ENCODE measurements around the gene IMPG2. TPM values are rescaled to one million over a fixed set of nuclear protein-coding genes. Genes with fewer than 3 reads are reported as not detected.

Gene IMPG2
- total RNA-seq, 2 donors from 2014 or later = 0.11 TPM; not detected in 1

DNA sequence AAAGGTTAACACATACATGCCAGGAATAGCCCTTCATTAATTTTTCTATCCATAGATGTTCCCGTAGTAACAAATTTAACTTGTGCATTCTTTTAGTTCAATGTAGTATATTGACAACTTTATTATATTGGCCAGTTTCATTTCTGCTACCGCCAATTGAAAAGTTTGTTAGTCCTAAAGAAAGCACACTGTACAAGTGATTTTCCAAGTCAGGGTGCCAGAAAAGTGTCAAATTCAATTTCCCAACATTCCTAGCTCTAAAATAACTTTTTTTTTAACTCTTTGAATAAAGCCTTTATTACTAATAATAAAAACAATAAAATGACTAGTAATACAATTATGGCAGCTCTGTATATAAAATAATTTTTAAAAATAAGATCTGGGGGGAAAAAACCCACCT is 68.9 kb downstream of the IMPG2 start:
- ATAC-seq = no peak
- intact Hi-C loops (cut with DNase I, micrococcal nuclease) = no loop called here
- no peak for DNase-seq

DNA sequence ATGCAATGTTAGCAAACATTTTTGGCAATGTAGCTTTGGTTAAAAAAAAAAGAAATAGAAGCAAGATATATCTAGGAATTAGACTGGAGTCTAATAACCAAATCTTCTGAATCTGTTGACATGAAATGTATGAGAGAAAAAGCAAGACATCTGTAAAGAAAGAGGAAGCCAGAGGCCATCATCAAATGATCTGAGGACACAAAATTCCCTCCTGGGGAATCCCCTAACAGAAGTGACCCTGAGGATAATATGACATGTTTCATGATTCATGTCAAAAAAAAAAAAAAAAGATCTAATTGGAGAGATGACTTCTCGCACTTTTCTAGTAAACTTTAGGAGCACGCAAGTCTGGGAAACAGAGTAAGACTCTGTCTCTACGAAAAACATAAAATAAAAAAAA is 70.9 kb downstream of the IMPG2 start:
- ATAC-seq (no peak), DNase-seq (no peak)
- intact Hi-C loops (cut with DNase I, micrococcal nuclease) = no loop called here

DNA sequence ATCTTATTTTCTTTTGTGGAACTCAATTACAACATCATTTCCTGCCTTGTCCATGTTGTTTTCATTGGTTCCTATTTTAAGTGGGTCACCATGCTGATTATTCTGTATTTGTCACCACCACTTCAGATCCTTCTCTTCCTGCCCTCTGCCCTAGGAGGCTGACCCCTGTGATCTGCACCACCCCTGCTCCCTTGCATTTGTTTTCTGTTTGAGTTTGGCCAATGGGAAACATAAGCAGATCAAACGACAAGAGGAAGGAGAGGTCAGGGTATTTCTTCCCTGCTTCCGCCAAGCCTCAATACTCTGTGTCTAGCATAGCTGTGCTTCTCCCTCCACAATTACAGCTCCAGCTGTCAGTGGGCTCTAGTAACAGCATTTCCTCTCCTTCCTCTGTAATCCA is 71.6 kb downstream of the IMPG2 start:
- intact Hi-C loops (cut with DNase I, micrococcal nuclease) = no loop called here
- DNase-seq (no peak), ATAC-seq (no peak)

DNA sequence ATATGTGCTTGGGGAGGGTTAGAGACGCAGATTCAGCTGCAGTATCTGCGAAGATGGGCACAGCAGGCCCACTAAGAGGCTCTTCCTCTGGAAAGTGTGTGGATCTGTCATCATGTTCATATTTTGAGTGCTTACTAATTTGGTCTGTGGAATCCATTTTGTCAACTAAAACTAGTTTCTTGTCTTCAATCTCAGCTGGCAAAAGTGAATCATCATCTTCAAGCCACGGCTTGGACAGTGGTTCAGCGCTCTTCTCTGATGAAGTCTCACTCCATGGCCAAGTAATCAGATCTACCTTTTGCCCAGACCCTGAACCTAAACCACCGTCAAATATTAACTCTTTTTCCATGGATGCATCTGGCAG is 76.2 kb downstream of the IMPG2 start:
- ATAC-seq = no peak
- intact Hi-C loops (cut with DNase I, micrococcal nuclease) = no loop called here
- DNase-seq = no peak

DNA sequence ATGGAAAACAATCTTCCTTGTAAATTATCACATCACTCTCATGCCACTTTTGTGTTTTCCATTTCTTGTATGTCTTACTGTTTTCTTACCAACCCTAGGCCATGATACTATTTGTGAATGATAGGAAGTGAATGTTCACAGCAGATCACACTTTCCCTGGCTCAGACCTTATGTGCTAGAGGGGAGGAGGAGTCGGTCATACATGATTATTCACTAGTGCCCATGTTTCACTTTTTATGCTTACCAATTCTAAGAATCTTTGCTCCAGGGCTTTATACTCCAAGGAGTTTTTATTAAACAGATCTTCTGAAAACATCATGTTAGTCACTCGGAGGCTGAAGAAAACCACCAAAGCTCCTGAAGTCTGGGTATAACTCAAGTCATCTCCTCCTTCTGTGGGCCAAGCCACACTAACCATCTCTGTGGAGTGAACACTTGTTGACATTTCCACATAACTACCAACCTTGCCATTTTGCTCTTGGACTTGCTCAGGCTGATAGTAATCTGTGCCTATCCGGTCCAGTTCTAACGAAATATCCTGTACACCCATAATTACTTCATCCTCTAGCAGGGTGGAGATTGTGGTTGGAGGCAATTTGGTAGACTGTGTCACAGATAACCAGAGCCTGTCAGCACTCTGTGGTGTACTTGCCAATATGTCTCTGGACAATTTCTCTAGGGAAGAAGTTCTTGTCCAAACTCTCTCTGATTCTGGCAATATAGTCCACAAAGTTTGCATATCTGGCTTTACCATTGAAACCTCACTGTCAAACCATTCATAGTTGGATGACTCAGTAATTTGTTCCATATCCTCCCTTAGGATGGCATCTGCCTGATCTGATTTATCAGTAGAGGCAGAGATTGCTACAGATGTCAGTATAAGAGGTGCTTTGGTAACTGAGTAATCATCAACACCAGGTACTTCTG is 76.8 kb downstream of the IMPG2 start:
- DNase-seq (no peak), ATAC-seq (no peak)
- intact Hi-C loops (cut with DNase I, micrococcal nuclease) = no loop called here

DNA sequence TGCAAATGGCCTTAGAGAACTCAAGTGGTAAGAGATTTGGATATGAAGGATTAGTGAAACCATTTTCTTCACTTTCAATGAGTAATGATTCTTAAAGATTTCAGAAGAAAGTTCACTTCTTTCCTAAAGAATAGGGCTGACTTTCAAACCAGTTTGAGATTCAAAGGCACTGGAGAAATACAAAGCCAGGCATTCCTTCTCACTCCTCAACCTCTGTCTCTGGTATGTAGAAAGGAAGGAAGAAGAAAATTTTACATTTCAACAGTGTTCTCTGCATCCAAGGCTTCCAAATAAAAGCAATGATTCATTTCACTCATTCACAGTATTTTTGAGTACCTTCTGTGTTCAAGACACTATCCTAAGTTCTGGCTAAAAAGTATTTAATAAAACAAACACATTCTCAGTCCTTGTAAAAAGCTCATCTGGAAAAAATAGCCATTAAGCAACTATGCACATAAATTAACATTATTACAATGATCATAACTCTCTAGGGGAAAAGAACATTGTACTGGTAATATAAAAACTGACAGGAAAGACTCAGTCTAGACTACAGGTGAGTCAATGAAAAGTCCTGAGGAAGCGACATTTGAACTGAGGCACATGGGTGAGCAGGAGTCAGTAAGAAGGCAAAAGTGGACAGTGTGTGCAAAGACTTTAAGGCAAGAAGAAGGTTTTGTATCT is 79.5 kb downstream of the IMPG2 start:
- DNase-seq = no peak
- no peak for ATAC-seq
- intact Hi-C loops (cut with DNase I, micrococcal nuclease) = no loop called here

DNA sequence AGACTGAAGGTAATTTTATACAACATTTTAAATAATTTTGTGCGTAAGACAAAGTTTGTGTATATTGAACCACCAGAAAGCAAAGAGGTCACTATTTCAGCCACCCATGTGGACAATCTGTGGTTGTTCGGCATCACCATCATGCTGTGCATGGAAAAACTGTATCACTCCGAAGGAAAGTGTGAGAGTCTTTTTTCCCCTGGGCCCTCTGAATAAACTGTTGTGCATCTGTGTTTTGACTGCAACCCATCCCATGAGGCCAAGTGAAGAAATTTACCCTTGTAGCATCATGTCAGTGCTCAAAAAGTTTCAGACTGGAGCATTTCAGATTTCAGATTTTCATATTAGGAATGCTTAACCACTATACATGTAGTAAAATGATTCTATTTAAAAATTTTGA is 85.3 kb downstream of the IMPG2 start:
- DNase-seq (no peak), ATAC-seq (no peak)
- intact Hi-C loops (cut with DNase I, micrococcal nuclease) = no loop called here

DNA sequence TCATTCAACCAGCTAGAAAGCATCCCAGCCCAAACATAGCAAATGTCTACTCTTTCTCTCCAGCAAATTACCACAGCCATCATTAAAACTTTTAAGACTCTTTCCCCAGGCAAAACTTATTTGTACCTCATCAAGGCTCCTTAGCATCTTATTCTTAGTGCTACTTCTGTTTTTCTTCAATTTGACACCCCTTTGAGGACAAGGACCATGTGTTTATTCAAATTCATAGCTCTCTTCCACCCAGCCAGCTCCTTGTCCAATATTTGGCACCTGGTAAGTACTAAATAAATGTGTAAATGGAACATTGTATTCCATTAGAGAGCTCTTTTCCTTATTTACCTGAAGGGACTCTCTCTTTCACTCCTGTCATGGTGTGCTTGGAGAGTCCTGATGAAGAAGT is 89.8 kb downstream of the IMPG2 start:
- intact Hi-C loops (cut with DNase I, micrococcal nuclease) = no loop called here
- ATAC-seq (no peak), DNase-seq (no peak)

DNA sequence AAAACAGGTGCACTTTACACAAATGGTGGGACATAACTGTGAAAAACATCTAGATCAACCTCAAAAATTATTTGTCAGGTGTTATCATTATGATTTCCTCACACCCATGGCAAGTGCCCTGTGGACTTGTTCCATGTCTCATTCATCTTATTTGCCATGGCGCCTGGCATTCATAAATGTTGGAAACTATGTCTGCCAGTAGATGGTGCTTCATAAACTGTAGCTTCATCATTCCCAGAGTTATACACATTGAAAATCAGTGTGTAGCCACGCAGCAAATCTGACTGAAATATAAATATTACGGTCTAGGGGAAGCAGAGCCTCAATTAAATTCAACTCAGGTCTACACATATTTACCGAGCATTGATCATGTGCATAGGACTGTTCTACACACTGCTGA is 90.7 kb downstream of the IMPG2 start:
- ATAC-seq (peak; percentile 52), DNase-seq (no peak)
- intact Hi-C loops (cut with DNase I, micrococcal nuclease) = no loop called here

DNA sequence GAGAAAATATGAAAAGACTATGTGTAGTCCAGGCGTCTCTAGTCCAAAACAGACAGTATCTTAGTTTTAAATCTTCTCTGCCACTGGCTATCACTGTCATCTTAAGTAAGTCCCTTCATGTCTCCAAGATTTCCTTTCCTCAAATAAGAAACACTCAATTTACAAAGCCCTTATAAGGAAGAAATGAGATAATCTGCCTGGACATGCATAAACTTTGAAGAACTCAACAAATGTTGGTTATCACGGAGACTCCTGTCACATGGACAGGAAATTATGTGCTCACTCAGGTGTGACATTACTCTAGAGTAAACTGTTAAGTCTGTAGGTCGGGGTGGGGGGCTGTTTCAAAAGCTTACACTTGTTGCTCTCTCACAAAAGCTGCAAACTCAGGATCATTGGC is 91.9 kb downstream of the IMPG2 start:
- ATAC-seq (no peak), DNase-seq (no peak)
- intact Hi-C loops (cut with DNase I, micrococcal nuclease) = no loop called here

DNA sequence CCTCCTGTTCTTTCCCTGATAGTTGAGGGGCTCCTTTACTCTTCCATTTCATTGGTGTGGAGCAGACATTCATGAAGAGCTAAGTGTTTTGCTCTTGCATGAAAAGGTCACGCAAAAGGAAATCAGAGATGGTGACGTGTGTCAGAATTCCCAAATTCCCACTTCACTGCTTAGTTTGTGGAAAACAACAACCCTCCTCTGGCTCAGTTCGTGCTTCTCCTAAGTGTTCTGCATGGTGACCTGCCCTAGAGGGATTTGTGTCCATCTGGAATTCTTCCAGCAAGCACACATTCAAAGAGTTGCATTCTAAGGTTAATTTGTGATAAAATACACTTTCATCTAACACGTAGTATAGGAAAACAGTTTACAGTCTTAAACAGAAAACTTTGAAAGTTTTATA is 95.6 kb downstream of the IMPG2 start:
- DNase-seq = no peak
- intact Hi-C loops (cut with DNase I, micrococcal nuclease) = no loop called here
- ATAC-seq = no peak

DNA sequence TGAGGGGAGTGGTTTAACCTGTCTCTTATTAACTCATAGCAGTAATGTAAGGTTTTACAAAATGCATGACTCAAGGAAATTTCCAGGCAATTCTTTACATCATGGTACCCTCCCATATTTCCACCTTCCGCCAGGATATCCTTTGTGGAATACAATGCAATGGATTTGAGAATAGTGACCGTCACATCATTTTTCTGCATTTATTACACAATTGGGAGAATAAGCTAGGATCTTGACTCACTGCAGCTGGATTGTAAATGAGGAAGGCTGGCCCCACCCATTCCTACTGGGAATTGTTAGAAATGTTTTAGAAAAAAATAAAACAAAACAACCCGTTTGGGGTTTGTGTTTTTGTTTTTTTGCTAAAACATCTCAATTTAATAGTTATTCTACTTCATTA is 97.4 kb downstream of the IMPG2 start:
- intact Hi-C loops (cut with DNase I, micrococcal nuclease) = no loop called here
- DNase-seq (no peak), ATAC-seq (no peak)

DNA sequence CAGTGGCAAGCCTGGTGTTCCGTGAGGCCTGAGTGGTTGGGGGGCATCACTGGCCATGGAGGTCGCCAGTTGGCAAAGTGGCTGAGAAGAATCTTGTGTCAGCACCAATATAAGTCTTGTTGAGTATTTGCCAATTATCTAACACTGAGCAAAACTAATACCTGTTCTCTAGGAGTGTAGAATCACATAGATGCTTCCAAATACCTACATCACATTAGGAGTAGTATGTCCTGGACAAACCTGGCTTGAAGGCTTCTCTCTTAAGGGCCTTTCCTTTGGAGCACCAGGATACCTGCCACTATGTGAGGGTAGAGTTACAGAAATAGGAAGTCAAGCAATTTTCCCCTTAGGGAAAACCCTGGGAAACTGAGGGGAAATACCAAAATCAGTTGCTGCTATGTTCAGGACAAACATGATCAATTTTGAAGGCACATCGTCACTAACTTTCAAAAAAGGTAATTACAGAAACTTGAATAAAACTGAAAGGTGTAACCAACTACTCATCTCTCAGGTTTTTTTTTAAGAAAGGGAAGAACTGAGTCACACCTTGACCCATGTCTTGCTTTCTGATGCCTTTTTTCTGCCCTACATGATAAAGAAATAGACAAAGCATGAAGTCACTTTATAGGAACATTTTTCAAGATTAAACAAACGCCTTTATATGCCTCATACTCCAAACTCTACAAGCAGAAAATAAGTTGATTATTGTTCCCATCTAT is 100.4 kb downstream of the IMPG2 start:
- ATAC-seq = no peak
- intact Hi-C loops (cut with DNase I, micrococcal nuclease) = no loop called here
- no peak for DNase-seq

DNA sequence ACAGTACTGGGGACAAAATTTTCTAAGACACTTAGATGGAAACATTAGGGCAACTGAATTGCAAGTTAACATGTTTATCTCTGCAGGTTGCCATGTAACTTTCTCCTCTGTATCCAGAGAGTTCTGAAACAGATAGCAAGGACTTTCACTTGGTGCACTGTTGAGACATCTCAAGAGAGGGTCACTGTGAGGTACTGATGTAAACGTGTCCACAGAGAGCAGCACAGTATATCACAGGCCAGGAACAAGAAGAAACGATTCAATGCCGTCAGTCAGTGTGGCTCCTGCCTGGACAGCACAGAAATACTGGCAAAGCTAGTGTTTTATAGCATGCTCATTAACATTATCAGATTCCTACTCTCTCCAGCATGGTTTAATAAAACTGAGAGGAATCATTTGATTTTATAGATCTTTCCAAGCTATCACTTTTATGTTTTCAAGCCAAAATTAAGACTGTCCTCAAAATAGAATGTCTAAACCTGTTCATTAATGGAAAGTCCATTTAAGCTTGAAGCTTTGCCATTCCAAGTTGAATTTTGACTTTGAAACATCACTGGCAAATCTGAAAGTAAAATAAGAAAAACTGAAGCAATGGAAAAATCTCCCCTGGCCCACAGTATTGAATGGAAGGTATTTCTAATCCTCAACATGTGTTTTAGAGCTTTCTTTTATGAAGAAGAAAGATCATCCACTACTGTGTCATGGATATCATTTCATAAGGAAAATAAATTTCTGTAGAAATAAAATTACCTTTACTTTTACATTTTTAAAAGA is 102.7 kb downstream of the IMPG2 start:
- no peak for ATAC-seq
- intact Hi-C loops (cut with DNase I, micrococcal nuclease) = no loop called here
- DNase-seq = no peak

DNA sequence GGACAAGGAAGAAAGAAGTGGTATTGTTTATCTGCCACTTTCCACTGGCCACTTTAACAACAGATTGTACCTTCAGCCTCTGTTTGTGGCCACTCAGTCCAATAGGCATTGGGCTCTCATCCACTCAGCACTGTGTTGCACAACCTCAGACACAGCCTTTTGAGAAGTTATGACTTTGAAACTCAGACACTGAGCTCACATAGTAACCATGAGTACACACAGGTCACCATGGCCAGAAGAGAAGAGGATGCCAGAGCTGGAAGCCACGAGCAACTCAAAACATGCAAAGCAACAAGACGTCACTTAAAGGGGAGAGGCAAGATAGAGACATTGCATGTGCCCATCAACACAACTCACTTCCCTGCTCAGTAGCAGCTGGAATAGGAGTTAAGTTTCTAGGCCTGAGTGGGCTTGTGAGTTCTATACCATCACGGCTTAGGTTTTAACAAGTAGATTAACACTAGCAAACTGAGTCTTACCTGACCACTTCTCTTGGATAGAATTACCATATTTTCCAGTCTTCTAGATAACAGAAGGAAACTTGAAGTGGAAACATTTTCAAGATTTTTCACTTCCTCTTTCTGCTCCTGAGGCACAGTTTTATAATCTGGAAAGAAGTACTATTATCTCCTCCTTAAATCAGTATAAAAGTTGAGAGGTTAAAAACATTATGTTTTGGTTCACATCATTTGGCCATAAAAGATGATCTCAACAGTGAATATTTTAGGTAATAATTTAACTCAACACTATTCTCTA is 103.5 kb downstream of the IMPG2 start:
- ATAC-seq (no peak), DNase-seq (peak in 1 of 2 donors; percentile 34)
- intact Hi-C loops (cut with DNase I, micrococcal nuclease) = no loop called here

DNA sequence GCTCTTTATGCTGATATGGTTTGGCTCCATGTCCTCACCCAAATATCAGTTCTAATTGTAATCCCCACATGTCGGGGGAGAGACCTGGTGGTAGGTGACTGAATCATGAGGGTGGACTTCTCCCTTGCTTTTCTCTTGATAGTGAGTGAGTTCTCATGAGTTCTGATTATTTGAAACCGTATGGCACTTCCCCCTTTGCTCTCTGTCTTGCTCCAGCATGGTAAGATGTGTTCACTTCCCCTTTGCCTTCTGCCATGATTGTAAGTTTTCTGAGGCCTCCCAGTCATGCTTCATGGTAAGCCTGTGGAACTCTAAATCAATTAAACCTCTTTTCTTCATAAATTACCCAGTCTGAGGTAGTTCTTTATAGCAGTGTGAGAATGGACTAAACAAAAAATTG is 107.6 kb downstream of the IMPG2 start:
- intact Hi-C loops (cut with DNase I, micrococcal nuclease) = no loop called here
- no peak for ATAC-seq
- no peak for DNase-seq

DNA sequence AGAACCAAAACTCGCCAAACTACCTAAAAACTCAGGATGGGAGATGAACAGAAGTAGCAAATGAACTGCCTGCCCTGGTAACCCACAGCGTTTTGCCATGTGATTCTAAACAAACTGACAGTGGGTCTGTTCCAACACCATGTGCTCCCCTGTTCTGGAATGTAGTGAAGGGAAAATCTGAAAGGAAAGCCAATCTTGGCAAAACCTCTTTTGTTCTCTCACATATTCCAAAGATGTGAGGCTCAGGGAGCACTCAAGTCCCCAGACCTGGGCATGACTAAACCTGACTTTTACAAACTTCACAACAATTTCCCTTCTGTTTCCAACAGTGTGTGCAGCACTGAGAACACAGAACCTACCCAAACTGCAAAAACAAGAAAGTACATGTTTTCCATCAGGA is 116.1 kb downstream of the IMPG2 start:
- DNase-seq (no peak), ATAC-seq (no peak)
- intact Hi-C loops (cut with DNase I, micrococcal nuclease) = no loop called here

DNA sequence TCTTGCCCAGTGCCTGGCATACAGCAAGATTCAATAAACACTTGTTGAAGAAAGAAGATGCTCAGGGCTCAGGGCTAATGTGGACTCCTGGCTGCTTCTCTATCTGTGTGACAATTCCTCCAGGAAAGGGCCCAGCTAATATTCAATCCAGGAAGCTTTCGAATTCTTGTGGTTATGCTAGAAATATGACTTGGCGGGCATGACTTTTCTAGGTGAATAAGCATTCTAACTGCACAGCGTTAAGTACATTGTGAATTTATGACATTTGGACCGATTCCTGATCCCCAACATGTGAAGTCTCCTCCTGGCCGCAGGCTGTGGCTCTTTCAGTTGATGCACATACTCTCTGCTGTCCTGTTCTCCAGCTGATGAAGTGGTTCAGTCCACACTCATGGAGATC is 117.0 kb downstream of the IMPG2 start:
- DNase-seq = no peak
- intact Hi-C loops (cut with DNase I, micrococcal nuclease) = no loop called here

DNA sequence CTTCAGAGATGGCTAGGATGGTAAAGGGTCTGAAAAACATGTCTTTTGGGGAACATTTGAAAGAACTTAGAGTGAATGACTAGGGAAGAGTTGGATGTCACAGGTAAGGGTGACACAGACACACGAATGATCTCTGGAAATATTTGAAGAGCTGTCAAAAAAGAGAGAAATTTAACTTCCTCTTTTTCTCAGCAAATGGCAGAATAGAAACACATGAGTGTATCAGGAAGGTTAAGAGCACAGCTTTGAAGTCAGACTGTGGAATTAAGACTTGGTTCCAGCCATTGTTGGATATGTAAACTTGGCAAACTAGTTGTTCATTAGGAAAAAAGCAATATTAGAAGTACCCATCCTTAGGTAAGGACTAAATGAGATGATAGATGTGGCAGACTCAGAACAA is 117.7 kb downstream of the IMPG2 start:
- ATAC-seq (no peak), DNase-seq (no peak)
- intact Hi-C loops (cut with DNase I, micrococcal nuclease) = no loop called here

More for the DNA sequence above, 117.0 kb downstream of the IMPG2 start:
- no peak for ATAC-seq
